ENCODE measurements around the gene KMO.

KMO gene

DNA sequence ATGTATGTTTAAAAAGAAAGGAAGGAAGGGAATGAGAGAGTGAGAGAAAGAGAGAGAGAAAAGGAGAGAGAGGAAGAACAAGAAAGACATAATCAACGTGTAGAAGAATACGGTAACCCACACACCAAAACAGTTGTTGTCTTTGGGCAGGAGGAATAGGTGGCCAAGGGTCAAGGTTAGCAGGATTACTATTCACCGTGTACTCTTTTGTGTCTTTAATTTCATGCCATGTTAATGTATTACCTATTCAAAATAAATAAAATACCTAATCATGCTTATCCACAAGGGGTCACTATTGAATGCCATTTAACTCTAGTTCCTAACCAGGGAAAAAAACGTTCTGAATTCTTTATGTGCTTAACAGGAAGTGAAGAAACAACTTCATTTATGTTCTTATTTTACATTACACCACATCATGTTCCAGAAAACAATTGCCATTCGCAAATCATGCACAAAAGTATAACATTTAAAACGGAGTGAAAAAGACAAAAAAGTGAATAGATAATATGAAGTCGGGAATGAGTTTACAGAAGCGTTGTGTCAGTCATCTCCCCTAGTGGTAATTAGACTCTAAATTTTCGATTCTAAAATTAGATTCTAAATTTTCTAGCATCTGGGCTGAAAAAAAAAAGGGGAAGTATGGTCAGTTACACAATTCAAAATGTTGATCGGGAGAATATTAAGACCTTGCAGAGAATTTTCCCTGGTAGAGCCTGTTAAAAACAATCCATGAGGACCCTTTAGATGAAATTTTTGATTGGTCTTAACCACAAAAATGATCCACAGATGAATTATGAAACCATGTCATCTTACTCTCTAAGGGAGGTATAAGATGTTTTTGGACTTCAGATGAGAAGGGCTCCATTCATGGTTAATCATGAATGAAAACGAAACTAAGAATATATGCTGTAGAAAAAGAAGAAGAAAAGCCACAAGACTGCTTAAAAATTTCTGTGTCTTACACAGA lies 700 bp upstream of the KMO start:
- Histone ChIP-seq H3K36me3 (no peaks in the 10 kb centered on the region), H3K27ac (peak overlapping the region; percentile 0 to 18), H3K4me1 (peaks cover 0 to 3% (median 0%) of the 10 kb centered on the region in 4 donors), H3K4me3 (peak overlapping the region; percentile 42 to 43), H3K9me3 (no peaks in the 10 kb centered on the region), H3K27me3 (peaks cover 0 to 8% of the 10 kb centered on the region in 2 donors)
- DNase-seq: no peak
- TF ChIP-seq, protein P1, sequence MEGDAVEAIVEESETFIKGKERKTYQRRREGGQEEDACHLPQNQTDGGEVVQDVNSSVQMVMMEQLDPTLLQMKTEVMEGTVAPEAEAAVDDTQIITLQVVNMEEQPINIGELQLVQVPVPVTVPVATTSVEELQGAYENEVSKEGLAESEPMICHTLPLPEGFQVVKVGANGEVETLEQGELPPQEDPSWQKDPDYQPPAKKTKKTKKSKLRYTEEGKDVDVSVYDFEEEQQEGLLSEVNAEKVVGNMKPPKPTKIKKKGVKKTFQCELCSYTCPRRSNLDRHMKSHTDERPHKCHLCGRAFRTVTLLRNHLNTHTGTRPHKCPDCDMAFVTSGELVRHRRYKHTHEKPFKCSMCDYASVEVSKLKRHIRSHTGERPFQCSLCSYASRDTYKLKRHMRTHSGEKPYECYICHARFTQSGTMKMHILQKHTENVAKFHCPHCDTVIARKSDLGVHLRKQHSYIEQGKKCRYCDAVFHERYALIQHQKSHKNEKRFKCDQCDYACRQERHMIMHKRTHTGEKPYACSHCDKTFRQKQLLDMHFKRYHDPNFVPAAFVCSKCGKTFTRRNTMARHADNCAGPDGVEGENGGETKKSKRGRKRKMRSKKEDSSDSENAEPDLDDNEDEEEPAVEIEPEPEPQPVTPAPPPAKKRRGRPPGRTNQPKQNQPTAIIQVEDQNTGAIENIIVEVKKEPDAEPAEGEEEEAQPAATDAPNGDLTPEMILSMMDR (IDR thresholded peaks at IDR 0.05): peak; percentile 48 to 51
- intact Hi-C loops (cut with DNase I; ENCODE audit: low total_unique reads): no loop called here

DNA sequence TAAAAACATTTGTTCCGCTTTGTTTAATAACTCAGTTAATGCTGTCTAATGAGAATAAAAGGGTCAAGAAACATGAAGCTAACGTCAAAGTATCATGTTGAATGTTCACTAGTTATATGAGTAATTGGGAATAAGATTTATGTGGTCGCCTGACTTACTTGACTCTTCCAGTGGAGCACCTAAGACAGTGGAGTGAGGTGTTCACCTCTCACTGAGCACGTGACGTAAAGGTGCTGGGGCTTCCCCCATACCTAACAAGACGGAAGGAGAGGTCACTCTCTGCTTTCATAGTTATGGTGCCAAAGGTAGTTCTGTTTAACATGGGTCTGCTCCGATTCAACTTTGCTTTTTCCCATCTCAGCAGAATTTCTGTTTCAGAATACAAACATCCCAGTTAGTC lies 686 bp downstream of the KMO start:
- no peak for DNase-seq
- intact Hi-C loops (cut with DNase I; ENCODE audit: low total_unique reads): no loop called here
- H3K36me3 ChIP-seq: no peaks in the 10 kb centered on the region
- H3K9me3 ChIP-seq: no peaks in the 10 kb centered on the region
- H3K4me3 ChIP-seq: no peak overlapping the region
- H3K27ac ChIP-seq: no peak overlapping the region
- TF ChIP-seq, protein P1 (IDR thresholded peaks at IDR 0.05): no peak
- no peaks in the 10 kb centered on the region for H3K27me3 ChIP-seq
- H3K4me1 ChIP-seq: peaks cover 0 to 3% (median 0%) of the 10 kb centered on the region in 4 donors

DNA sequence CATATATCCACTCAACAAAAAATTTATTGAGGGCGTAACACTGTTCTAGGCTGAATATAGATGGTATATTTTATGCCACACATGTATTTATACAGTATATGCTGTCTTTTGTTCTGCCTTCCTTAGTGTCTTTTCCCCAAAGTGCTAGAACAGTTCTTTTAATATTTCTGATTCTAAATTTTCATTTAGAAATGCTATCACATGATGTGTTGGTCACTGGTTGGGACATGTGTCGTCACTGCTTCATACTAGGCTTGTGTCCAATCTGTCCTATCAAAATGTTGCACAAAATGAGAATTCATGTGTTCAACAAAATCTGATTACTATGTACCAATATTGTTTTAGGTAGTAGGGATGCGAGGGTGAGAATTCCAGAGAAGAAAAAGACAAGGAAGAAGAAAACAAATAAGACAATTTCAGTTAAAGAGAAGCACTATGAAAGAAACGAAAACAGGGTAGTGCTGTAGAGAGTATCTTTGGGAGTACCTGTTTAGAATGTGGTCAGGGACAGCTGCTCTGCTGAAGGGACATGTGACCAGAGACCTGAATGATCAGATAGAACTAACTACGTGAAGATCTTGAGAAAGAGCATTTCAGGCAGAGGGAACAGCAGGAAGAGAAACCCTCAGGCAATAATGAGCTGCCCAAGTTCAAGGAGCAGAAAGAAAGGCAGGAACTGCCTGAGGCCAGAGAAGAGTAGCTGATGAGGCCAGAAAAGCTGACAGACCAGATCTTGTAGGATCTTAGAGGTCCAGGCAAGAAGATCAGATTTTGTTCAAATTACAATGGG lies 1.3 kb downstream of the KMO start:
- TF ChIP-seq, protein P1 (IDR thresholded peaks at IDR 0.05): no peak
- DNase-seq: no peak
- H3K27me3 ChIP-seq: no peaks in the 10 kb centered on the region
- intact Hi-C loops (cut with DNase I; ENCODE audit: low total_unique reads): no loop called here
- peaks cover 0 to 3% (median 0%) of the 10 kb centered on the region in 4 donors for H3K4me1 ChIP-seq
- no peaks in the 10 kb centered on the region for H3K36me3 ChIP-seq
- H3K27ac ChIP-seq: no peak overlapping the region
- no peaks in the 10 kb centered on the region for H3K9me3 ChIP-seq
- H3K4me3 ChIP-seq: no peak overlapping the region

DNA sequence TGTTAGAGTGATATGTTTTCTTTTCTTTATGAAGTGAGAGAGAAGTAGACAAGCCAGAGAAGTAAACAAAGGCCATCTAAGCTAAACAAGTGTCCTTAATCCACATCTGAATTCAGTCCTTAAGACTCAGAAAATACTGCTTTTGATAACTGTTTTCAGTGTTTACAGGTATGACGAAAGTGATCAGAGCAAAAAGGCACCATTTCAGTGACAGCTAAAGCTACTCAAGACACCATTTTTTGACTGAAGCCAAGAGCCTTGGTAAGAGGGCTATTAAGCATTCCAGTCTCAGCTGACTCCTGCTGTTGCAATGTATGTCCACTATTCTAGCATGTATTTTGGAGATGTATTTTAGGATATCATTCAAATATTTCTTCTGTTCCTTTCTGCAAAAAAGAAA lies 4.1 kb downstream of the KMO start:
- H3K27ac ChIP-seq: no peak overlapping the region
- H3K27me3 ChIP-seq: no peaks in the 10 kb centered on the region
- intact Hi-C loops (cut with DNase I; ENCODE audit: low total_unique reads): no loop called here
- no peak for DNase-seq
- no peaks in the 10 kb centered on the region for H3K9me3 ChIP-seq
- TF ChIP-seq, protein P1 (IDR thresholded peaks at IDR 0.05): no peak
- H3K4me1 ChIP-seq: peaks cover 0 to 3% (median 0%) of the 10 kb centered on the region in 4 donors
- no peak overlapping the region for H3K4me3 ChIP-seq
- no peaks in the 10 kb centered on the region for H3K36me3 ChIP-seq

DNA sequence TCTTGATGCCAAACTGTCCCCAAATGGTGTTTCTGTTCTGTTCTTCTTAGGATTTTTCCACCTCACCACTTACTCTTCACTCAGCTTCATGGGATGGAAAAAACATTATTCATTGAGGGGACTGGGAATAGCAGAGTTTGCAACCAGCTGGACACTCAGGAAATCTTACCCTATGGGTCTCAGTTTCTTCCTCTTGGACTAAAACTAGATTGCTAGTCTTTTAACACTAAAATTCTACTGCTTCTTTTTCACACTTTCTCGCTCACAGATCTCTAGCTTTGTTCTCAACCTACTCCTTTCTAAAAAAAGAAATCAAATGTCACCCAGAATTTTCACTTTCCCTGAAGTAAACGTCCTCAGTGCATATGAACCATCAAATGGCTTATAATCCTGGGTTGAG lies 4.8 kb downstream of the KMO start:
- TF ChIP-seq, protein P1 (IDR thresholded peaks at IDR 0.05): no peak
- H3K4me1 ChIP-seq: no peaks in the 10 kb centered on the region
- no peak overlapping the region for H3K27ac ChIP-seq
- intact Hi-C loops (cut with DNase I; ENCODE audit: low total_unique reads): no loop called here
- no peaks in the 10 kb centered on the region for H3K27me3 ChIP-seq
- no peak overlapping the region for H3K4me3 ChIP-seq
- no peaks in the 10 kb centered on the region for H3K36me3 ChIP-seq
- no peaks in the 10 kb centered on the region for H3K9me3 ChIP-seq
- no peak for DNase-seq

All from tibial artery (tissue), 4 donors.